ENCODE measurements around the gene CTBP1.

The CTBP1 gene

DNA sequence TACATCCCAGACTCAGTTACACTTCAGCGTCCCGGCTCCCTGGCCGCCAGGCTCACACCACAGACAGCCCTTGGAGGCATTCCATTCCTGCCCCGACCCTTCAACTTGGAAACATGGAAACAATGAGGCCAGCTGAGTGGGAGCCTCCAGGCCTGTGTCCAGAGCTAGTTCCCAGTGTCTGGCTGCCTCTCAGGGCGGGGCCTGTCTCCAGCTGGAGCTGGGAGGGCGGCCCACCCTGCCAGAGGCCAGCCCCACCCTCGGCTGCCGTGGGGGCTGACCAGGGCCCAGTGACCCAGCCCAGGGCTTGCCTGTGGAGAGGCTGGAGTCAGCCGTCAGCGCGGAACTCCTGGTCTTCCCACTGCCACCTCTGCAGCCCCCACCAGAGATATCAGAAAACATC is 39.1 kb downstream of the CTBP1 start:
- peak; percentile 64 for DNase-seq (ENCODE audit: low spot score)

DNA sequence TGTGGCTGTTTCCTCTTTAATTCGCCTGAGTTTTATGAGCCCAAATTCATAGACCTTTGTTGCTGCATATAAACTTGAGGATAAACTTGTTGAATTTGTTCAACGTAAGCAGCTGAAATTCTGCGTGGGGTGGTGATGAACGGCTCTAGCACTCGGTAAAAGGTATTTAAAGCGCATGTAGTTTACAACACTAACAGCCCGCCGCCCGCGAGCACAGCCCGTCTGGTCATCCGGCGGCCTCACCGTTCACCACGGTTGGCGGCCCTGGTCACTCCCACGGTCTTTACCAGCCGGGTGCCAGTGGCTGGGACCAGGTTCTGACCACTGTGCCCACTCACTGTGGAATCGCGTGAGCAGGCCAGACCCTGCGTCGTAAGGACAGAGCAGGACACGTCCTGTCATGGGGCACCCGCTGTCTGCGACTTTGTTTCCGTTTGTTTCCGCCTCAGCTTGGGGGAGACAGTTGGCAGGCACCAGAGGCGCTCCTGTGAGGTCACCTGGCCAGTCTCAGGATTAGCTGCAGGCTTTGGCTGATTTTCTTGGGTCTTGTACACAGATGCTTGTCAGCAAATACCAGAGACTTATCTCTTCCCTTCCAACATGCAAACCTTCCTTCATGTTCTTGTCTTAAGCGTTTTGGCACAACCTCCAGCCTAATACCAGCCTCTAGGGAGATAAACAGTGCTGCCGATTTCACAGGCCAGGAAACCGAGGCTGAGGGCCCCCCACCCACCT is 39.8 kb downstream of the CTBP1 start:
- DNase-seq (ENCODE audit: low spot score) = no peak

DNA sequence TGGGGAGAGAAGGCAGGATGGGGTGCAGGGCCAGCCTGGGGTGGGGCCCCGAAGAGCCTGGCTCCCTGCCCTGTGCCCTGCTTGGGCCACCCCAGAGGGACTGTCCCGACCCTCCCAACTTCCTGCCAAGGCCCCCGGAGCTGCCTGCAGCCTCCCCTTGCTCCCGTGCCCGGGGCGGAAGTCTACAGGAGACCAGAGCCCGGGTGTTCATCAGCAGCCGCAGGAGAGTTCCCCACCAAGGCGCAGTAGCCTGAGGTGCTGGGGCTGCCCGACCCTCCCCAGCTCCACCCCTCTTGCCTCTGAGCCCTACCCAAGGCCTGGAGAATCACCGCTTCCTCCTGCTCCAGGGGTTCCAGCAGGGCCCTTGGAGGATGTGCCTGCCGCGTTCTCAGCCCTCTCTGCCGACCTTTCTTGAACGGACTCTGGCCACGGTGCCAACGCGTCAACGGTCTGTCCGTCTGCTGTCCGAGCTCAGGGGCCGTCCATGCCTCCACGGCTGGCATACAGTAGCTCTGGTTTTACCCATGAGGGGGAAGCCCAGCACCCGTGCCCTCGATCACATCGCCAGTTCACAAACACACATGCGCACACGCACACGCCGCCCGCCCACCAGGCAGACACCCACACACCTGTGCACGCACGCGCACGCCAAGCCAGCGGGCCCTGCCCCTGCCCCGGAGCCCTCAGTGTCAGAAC is 40.5 kb downstream of the CTBP1 start:
- DNase-seq (ENCODE audit: low spot score) = no peak

DNA sequence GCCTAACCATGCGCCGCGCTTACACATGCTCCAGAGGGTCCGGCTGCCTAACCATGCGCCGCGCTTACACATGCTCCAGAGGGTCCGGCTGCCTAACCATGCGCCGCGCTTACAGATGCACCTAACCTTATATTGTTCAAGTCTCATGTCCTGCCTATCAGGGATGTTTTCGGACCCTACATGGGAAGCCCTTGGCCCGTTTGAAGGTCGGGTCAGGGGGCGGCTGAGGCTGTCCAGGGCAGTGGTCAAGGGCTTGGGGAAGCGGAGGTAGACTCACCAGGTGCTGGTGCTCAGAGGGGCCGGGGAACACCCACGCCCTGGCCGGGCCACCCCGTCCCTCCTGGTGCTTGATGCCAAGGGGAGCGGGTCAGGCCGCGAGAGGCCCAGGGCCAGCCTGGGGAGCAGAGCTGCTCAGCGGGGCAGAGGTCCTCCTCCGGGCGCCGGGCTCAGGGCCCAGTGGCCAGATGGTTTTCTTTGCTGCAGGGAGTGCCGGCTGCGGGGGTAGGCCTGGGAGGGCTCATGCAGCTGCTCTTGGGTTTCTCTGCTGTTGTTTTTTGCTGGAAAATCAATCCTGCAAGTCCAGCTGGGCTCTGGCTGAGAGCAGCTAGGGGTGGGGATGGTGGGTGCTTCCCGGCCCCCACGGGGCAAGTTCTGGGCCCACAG is 41.2 kb downstream of the CTBP1 start:
- DNase-seq (ENCODE audit: low spot score) = peak; percentile 85

DNA sequence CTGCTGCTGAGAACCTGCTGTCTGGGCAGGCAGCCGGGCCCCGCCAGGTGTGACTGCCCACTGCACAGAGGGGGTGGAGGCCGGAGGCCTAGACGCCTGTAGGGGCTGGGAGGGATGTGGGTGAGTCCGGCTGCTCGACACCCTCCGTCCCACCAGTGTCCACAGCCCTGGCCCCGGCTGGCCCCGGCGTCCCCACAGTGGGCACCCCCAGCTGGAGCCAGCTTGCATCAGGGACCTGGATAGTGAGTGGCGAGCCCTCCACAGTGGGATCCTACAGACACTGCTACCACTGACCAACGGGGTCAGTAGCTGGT is 41.8 kb downstream of the CTBP1 start:
- DNase-seq (ENCODE audit: low spot score) = no peak

DNA sequence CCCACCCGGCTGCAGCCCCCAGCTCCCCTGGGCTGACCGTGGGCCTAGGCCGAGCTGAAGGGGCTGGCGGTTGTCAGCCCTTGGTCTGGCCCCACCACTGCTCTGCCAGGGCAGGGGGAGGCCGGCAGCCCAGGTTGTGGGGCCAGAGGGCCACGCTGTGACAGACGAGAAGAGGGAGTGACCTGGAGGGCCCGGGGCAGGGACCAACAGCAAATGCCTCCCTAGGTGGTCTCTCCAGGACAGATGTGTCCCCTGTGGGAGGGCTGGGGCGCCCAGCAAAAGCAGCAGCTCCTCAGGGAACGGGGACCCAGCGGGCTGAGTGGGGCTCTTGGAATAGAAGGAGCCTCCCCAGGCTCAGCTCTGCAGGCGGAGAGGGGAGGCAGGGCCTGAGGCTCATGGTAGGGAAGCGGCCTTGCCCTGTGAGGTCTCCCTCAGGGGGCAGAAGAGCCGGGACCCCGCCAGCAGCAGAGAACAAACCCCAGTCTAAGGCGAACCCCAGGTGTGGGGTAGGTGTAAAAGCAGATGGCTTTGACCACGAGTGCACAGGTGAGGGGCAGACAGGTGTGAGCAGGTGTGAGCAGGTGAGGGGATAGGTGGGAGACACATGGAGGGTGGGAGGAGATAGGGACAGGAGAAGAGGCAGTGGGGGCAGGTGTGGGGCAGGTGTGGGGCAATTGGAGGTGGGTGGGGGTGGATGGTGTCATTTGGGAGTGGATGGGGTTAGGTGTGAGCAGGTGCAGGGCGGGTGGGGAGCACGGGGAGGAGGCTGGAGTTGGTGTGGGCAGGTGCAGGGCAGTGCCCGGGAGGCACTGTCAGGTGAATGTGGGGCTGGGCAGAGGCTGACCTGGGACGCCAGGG is 42.4 kb downstream of the CTBP1 start:
- no peak for DNase-seq (ENCODE audit: low spot score)

DNA sequence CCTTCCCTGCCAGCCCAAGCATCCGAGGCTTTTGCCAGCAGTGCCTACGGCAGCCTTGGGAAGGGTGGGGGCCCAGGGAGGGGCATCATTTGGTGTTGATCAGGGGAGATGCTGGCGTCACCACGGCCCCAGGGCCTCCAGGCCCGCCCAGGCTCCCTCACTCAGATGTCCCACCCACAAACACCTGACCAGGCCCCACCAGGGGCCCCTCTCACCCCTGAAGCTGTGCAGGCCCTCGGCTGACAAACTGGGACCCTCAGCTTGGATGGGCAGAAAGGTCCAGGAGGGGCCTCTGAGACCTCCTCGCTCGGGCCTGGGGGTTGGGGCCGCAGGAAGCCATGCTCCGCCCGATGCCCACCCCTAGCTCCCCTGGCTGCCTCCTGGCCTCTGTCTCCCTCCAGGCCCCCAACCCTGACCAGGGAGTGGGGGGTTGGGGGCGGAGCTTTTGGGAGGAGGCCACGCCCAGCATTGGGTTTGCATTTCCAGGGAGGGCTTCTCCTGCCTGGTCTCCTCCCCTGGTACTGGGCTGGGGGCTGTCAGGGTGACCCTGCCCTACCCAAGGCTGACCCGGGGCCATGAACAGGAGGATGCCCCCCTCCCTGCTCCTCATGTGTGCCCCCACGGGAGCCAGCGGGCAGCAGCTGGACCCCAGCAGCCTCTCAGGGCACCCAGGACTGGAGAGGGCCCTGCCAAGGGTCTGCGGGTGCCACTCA is 43.2 kb downstream of the CTBP1 start:
- DNase-seq (ENCODE audit: low spot score) = no peak

DNA sequence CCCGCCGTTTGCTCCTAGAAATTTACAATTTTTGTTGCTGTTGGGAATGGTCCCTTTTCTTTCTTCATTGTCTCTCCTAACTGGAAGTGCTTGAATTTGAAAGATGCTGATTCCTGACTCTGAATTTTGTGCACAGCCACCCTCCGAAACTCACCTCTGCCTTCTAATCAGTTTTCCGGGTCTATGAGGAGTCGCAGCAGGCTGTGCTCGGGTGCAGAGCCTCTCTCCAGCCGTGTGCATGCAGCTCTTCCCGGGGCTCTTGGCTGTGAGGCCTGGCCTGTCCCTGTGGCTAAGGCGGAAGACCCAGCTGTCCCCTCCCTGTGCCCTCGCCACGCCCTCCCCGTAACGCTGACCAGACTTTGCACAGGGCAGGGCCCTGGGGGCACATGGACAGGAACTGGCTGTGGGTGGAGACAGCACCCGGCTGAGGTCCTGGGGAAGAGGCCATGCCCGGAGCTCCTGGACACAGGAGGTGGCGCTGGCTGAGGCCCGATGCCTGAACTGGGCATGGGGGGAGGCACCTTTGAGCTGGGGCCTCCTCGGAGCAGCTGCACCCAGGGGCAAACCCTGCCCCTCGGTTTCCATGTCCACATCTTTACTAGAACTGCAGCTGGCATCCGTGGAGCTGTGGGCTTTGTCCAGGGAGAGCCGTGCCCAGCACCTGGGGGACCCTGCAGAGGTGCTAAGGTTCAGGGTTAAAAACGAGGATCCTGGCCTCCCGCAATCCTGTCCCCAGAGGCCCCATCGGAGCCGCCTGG is 43.9 kb downstream of the CTBP1 start:
- DNase-seq (ENCODE audit: low spot score) = no peak

DNA sequence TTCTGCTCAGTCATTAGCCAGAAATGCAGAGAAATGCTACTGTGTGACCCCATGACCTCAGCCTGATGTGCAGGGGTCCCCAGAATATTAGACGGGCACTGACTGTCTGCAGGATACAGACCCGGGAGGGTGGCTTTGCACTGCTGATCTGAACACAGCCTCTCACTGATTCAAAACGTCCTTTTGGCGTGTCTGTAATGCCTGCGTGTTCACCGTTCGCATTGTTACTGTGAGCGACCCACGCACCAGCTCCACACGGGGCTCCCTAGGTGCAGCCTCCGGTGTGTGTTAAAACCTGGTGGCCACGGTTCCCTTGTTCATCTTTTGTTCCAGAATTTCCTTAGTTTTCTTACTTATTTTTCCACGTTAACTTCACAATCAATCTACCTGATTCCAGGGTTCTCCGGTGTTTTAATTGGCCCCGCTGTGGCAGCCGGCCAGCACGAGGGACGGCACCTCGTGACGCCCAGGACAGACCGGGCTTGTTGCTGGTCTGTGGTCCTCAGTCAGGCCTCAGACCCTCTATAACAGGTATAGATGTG is 44.6 kb downstream of the CTBP1 start:
- no peak for DNase-seq (ENCODE audit: low spot score)

DNA sequence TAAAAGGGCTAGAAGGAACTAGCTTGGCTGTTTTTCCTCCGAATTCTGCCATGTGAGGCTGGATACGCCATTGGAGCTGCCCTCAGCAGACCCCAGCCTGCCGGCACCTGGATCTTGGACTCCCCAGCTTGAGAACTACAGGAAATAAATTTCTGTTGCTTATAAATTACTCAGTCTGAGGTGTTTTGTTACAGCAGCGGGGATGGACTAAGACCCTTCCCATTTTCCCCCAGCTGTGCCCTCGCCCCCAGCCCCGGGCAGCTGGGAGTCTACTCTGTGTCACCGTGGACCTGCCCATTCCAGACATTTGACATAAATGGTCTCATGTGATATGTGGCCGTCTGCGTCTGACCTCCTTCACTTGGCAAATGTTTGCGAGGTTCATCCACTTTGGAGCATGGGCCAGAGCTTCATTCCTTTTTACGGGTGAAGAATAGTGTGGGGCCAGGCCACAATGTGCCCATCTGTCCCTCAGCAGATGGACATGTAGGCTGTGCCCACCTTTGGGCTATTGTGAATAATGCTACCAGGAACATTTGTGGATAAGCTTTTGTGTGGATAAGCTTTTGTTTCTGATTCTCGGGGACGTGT is 45.8 kb downstream of the CTBP1 start:
- DNase-seq (ENCODE audit: low spot score) = no peak

DNA sequence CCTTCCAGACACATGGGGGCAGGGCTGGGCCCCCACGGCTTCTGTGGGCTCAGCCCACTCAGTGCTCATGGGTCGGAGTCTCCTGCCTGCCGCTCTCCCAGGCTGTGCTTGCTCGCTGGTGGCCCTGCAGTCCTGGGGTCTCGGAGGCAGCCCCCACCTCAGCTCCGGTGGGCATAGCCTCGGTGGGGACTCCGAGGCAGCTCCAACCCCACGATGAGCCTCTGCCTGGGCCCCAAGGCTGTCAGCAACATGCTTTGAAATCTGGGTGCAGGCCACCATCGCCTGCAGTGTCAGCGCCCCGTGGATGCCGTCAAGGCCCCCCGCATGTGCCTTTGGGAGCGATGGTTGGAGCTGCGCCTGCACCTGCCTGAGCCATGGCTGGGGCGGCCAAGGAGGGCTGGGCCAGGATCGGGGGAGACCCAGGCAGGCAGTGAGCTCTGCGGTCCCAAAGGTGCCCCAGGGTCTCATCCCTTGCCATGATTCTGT is 46.4 kb downstream of the CTBP1 start:
- no peak for DNase-seq (ENCODE audit: low spot score)

DNA sequence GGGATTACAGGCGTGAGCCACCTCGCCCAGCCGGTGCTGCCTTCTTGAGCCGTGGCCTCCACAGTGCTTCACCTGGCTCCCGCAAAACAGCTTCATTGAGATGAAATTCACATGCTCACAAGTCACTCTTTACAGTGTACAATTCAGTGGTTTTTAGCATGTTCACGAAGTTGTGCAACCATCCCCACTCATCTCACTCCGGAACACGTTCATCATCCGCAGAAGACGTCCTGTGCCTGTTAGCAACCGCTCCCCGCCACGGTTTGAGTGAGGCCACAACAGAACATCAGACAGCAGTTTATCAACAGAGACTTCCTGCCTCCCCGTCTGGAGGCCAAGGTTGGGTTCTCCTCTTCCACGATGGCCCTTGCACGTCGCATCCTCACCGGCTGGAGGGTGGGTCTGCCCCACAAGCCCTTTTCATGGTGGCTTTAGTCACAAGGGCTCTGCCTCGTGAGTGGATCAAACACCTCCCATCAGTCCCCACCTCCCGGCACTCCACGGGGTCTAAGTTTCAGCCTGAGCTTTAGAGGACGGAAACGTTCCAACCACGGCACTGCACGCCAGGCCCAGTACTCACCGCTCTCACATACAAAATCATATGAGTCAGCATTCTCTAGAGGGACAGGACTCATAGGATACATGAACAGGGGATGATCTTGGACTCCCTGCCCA is 46.9 kb downstream of the CTBP1 start:
- no peak for DNase-seq (ENCODE audit: low spot score)

DNA sequence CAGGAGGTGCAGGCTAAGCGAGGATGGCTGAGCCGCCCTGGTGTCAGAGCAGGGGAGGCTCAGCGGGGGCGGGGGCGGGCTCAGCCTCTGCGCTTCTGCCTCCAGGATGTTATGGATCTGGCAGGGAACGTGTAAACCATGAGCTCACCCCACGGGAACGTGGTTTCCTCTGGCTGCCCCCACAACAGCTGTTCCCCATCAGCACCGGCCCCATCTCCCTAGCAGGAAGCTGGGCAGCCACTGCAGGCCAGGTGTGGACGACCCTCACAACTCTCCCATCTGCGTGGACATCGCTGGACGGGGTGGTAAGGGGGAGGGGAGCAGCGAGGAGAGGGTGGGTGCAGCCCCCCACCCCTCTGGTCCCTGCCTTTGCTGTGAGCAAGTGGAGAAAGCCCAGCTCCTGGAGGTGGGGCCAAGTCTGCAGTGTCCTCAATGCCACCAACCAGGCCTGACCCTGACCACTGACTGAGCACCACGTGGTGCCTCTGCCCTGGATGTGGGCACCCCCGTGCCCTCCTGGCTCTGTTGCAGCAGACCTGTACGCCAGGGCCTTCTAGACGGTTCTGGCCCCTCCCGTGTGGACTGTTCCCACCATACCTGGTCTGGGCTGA is 48.4 kb downstream of the CTBP1 start:
- no peak for DNase-seq (ENCODE audit: low spot score)

DNA sequence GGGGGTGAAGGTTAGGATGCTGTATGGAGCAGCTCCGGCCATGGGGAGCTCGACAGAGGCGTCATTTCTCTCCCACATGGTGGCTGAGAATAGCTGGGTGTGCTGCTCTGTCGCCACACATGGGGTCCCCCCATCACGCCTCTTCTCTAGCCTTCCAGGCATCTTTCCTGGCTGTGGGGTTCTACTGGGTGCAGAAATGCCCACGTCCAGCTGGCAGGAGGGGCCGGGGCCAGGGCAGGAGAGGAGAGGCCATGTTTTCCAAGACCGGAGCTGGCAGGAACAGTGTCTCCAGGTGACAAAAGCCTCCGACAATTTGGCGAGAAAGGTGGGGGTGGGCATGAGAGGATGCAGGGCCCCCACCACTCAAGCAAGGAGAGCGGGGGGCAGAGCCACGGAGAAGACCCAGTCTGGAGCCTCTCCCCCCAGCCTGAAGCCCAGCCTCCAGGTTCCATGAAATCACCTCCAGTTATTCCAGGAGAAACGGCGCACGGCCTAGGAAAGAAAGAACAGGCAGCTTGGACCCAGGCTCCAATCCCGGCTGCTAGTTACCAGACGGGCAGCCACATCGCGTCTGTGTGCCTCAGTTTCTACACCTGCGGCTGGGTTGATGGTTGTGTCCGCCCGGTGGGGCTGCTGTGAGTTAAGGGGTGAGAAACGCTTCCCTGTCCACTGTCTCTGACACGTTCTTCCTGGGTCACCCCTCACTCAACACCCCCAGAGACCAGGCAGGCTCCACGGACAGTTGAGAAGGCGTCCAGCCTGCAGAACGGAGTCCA is 49.2 kb downstream of the CTBP1 start:
- DNase-seq (ENCODE audit: low spot score) = no peak

DNA sequence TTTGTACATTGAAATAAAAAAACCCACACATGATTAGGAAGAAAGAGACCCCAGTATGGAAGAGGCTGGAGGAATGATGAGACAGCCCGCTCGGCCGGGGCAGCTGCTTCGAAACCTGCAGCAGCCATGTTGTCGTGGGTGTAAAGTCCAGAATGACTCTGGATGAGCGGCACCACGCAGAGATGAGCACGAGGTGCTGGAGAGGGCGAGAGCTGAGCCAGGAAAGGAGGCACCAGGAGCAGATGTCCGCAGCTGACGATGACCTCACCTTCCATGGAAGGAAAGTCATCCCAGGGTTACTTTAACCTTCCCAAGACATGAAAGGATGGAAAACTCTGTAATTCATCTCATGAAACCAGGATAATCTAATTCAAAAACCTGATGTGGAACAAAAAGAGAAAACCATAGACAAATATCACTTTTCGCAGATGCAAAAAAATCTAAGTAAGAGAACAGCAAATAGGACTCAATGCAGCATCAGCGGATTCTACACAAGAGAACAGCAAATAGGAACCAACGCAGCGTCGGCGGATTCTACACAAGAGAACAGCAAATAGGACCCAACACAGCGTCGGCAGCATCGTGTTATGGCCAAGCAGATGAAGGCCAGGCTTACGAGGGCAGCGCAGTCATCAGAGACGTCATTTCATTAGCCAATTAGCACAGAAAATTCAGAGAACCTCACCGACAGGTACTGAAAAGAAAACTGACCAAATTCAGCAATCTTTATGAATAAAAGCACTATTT is 50.7 kb downstream of the CTBP1 start:
- DNase-seq (ENCODE audit: low spot score) = no peak

DNA sequence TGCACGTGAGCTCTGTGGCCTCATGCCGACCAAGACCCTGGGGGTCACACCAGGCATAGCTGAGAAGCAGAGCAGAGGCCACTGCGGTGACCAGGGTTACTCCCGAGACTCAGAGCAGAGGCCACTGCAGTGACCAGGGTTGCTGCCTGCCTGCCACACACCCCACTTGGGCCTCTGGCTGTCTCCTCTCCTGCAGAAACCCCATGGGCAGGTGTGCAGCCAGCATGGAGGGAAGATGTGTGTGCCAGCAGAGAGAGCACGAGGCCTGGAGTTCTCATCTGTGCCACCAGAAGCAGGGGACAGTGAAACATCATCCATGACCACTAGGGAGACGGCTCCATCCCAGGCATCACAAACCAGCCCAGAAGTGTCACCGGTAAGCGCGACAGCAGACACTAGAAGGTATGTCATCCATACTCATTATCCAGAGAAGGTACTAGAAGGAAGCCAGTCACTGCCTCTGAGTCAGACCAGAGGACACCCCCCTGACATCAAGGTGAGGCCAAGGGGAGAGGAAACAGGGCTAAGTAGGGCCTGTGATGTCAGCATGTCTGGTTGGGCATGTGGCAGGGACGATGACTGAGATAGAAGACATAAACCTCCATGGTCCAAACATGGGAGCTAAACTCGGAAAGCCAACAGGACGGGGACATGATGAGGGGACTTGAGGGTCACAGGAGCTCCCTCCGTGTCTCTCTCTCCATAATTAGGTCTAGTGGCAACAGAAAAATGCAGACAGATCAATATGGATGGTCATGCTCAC is 52.3 kb downstream of the CTBP1 start:
- DNase-seq (ENCODE audit: low spot score) = no peak

DNA sequence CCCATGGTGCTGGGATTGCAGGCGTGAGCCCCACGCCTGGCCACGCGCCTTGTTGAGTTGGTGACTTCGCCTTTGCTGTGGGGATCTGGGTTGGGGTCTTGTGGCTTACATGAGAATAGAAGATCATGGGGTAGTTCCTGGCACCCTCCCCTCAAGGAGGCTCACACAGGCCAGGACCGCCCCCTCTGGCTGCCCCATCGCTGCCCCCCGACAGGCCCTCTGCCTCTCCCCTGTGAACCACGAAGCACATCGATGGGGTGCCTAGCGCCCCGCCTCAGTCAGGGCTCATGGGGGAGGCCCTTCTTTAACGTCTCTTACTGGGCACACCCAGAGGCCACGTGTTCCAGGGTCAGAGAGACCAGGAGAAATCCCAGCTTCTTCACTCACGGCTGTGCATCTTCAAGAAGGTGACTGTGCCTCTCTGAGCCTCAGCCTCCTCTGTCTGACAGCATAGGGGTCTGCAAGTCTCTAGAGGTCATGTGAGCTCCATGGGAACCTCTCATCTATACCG is 53.0 kb downstream of the CTBP1 start:
- no peak for DNase-seq (ENCODE audit: low spot score)

Data from globus pallidus (tissue), 1 donor.